ENCODE results near the gene CD247.

Gene CD247

GRCh38 chr1:167551362-167551761 lies 33.0 kb upstream of the CD247 start:
- Histone ChIP-seq H2BK120ac (ENCODE audit: insufficient read depth, low read length, poor library complexity) (no peak overlapping the region), H3K36me3 (ENCODE audit: control insufficient read depth in 1 of 2, insufficient read depth in 2 of 2, low read length in 2 of 2) (peaks cover 0 to 2% of the 10 kb centered on the region in 2 experiments), H3K4me1 (ENCODE audit: control insufficient read depth in 1 of 2, insufficient read depth in 2 of 2, low read length in 2 of 2) (peaks cover 7 to 29% of the 10 kb centered on the region in 2 experiments), H3K79me2 (ENCODE audit: control insufficient read depth, insufficient read depth, low read length, poor library complexity) (peaks cover 3% of the 10 kb centered on the region), H3K9ac (ENCODE audit: low read length) (no peak overlapping the region), H3K27ac (ENCODE audit: low read depth, low read length) (no peak overlapping the region), H3K4me3 (ENCODE audit: low read depth, low read length) (no peak overlapping the region), H3K4ac (ENCODE audit: low read depth, low read length) (no peak overlapping the region), H3K23ac (ENCODE audit: low read length) (no peak overlapping the region), H3K18ac (ENCODE audit: low read length) (no peak overlapping the region), H3K27me3 (ENCODE audit: insufficient read depth, low read length) (no peaks in the 10 kb centered on the region), H2AK5ac (ENCODE audit: low read length) (no peak overlapping the region), H4K91ac (ENCODE audit: low read depth, low read length) (no peak overlapping the region), H4K8ac (ENCODE audit: low read depth, low read length) (no peak overlapping the region), H3K4me2 (ENCODE audit: low read length) (no peak overlapping the region), H3K14ac (ENCODE audit: low read length) (no peak overlapping the region), H2BK5ac (ENCODE audit: low read depth, low read length, poor library complexity) (no peak overlapping the region), H3K79me1 (ENCODE audit: low read length) (peaks cover 6% of the 10 kb centered on the region), H2AFZ (ENCODE audit: insufficient read depth, low read length, poor library complexity) (no peak overlapping the region), H4K12ac (ENCODE audit: low read depth, low read length) (no peak overlapping the region), H2BK12ac (ENCODE audit: low read length) (no peak overlapping the region), H3K9me3 (ENCODE audit: insufficient read depth, low read depth, low read length) (no peaks in the 10 kb centered on the region)
- no peak for DNase-seq
- WGBS (ENCODE audit: extremely low coverage, insufficient coverage, insufficient read length) = no CpG with 5 or more reads among the region's 1 CpG

GRCh38 chr1:167548059-167548932 lies 30.0 kb upstream of the CD247 start:
- Histone ChIP-seq H4K8ac (ENCODE audit: low read depth, low read length) (no peak overlapping the region), H3K79me1 (ENCODE audit: low read length) (peaks cover 1% of the 10 kb centered on the region), H3K27ac (ENCODE audit: low read depth, low read length) (no peak overlapping the region), H3K36me3 (ENCODE audit: control insufficient read depth in 1 of 2, insufficient read depth in 2 of 2, low read length in 2 of 2) (peaks cover 4 to 15% of the 10 kb centered on the region in 2 experiments), H3K4me3 (ENCODE audit: low read depth, low read length) (no peak overlapping the region), H3K9me3 (ENCODE audit: insufficient read depth, low read depth, low read length) (no peaks in the 10 kb centered on the region), H3K18ac (ENCODE audit: low read length) (no peak overlapping the region), H4K12ac (ENCODE audit: low read depth, low read length) (no peak overlapping the region), H2AFZ (ENCODE audit: insufficient read depth, low read length, poor library complexity) (no peak overlapping the region), H3K27me3 (ENCODE audit: insufficient read depth, low read length) (no peaks in the 10 kb centered on the region), H3K14ac (ENCODE audit: low read length) (no peak overlapping the region), H3K4ac (ENCODE audit: low read depth, low read length) (no peak overlapping the region), H2BK5ac (ENCODE audit: low read depth, low read length, poor library complexity) (no peak overlapping the region), H2BK120ac (ENCODE audit: insufficient read depth, low read length, poor library complexity) (no peak overlapping the region), H3K4me1 (ENCODE audit: control insufficient read depth in 1 of 2, insufficient read depth in 2 of 2, low read length in 2 of 2) (peaks cover 9 to 24% of the 10 kb centered on the region in 2 experiments), H4K91ac (ENCODE audit: low read depth, low read length) (no peak overlapping the region), H3K4me2 (ENCODE audit: low read length) (no peak overlapping the region), H3K79me2 (ENCODE audit: control insufficient read depth, insufficient read depth, low read length, poor library complexity) (peaks cover 4% of the 10 kb centered on the region), H3K9ac (ENCODE audit: low read length) (no peak overlapping the region), H2BK12ac (ENCODE audit: low read length) (no peak overlapping the region), H3K23ac (ENCODE audit: low read length) (no peak overlapping the region), H2AK5ac (ENCODE audit: low read length) (no peak overlapping the region)
- WGBS (ENCODE audit: extremely low coverage, insufficient coverage, insufficient read length) = no CpG with 5 or more reads among the region's 5 CpGs
- DNase-seq = peak in 1 of 2 donors; percentile 49

GRCh38 chr1:167546935-167547334 lies 28.6 kb upstream of the CD247 start:
- Histone ChIP-seq H2BK12ac (ENCODE audit: low read length) (no peak overlapping the region), H3K27ac (ENCODE audit: low read depth, low read length) (no peak overlapping the region), H4K8ac (ENCODE audit: low read depth, low read length) (no peak overlapping the region), H3K9ac (ENCODE audit: low read length) (no peak overlapping the region), H2AK5ac (ENCODE audit: low read length) (no peak overlapping the region), H3K9me3 (ENCODE audit: insufficient read depth, low read depth, low read length) (no peaks in the 10 kb centered on the region), H3K4ac (ENCODE audit: low read depth, low read length) (no peak overlapping the region), H3K4me1 (ENCODE audit: control insufficient read depth in 1 of 2, insufficient read depth in 2 of 2, low read length in 2 of 2) (peaks cover 4 to 15% of the 10 kb centered on the region in 2 experiments), H2BK5ac (ENCODE audit: low read depth, low read length, poor library complexity) (no peak overlapping the region), H3K4me3 (ENCODE audit: low read depth, low read length) (no peak overlapping the region), H3K79me1 (ENCODE audit: low read length) (no peaks in the 10 kb centered on the region), H3K23ac (ENCODE audit: low read length) (no peak overlapping the region), H3K14ac (ENCODE audit: low read length) (no peak overlapping the region), H3K4me2 (ENCODE audit: low read length) (no peak overlapping the region), H3K18ac (ENCODE audit: low read length) (no peak overlapping the region), H4K91ac (ENCODE audit: low read depth, low read length) (no peak overlapping the region), H3K79me2 (ENCODE audit: control insufficient read depth, insufficient read depth, low read length, poor library complexity) (peaks cover 2% of the 10 kb centered on the region), H3K36me3 (ENCODE audit: control insufficient read depth in 1 of 2, insufficient read depth in 2 of 2, low read length in 2 of 2) (peaks cover 4 to 15% of the 10 kb centered on the region in 2 experiments), H2BK120ac (ENCODE audit: insufficient read depth, low read length, poor library complexity) (no peak overlapping the region), H4K12ac (ENCODE audit: low read depth, low read length) (no peak overlapping the region), H2AFZ (ENCODE audit: insufficient read depth, low read length, poor library complexity) (no peak overlapping the region), H3K27me3 (ENCODE audit: insufficient read depth, low read length) (no peaks in the 10 kb centered on the region)
- no CpG with 5 or more reads among the region's 1 CpG for WGBS (ENCODE audit: extremely low coverage, insufficient coverage, insufficient read length)
- no peak for DNase-seq

- DNase-seq = no peak
These were observed 27.0 kb upstream of the CD247 start for GRCh38 chr1:167545349-167545748.

More at GRCh38 chr1:167545349-167545748, 27.0 kb upstream of the CD247 start:
- Histone ChIP-seq H3K23ac (ENCODE audit: low read length) (no peak overlapping the region), H3K14ac (ENCODE audit: low read length) (no peak overlapping the region), H3K9ac (ENCODE audit: low read length) (no peak overlapping the region), H3K4ac (ENCODE audit: low read depth, low read length) (no peak overlapping the region), H3K9me3 (ENCODE audit: insufficient read depth, low read depth, low read length) (no peaks in the 10 kb centered on the region), H3K18ac (ENCODE audit: low read length) (no peak overlapping the region), H2AK5ac (ENCODE audit: low read length) (no peak overlapping the region), H2BK5ac (ENCODE audit: low read depth, low read length, poor library complexity) (no peak overlapping the region), H3K36me3 (ENCODE audit: control insufficient read depth in 1 of 2, insufficient read depth in 2 of 2, low read length in 2 of 2) (peaks cover 4 to 16% of the 10 kb centered on the region in 2 experiments), H3K4me1 (ENCODE audit: control insufficient read depth in 1 of 2, insufficient read depth in 2 of 2, low read length in 2 of 2) (peaks cover 4 to 6% of the 10 kb centered on the region in 2 experiments), H4K91ac (ENCODE audit: low read depth, low read length) (no peak overlapping the region), H3K79me1 (ENCODE audit: low read length) (no peaks in the 10 kb centered on the region), H2BK12ac (ENCODE audit: low read length) (no peak overlapping the region), H4K8ac (ENCODE audit: low read depth, low read length) (no peak overlapping the region), H2AFZ (ENCODE audit: insufficient read depth, low read length, poor library complexity) (no peak overlapping the region), H3K79me2 (ENCODE audit: control insufficient read depth, insufficient read depth, low read length, poor library complexity) (peaks cover 2% of the 10 kb centered on the region), H3K4me2 (ENCODE audit: low read length) (no peak overlapping the region), H2BK120ac (ENCODE audit: insufficient read depth, low read length, poor library complexity) (no peak overlapping the region), H3K27ac (ENCODE audit: low read depth, low read length) (no peak overlapping the region), H3K4me3 (ENCODE audit: low read depth, low read length) (no peak overlapping the region), H3K27me3 (ENCODE audit: insufficient read depth, low read length) (no peaks in the 10 kb centered on the region), H4K12ac (ENCODE audit: low read depth, low read length) (no peak overlapping the region)
- WGBS (ENCODE audit: extremely low coverage, insufficient coverage, insufficient read length) = no CpG with 5 or more reads among the region's 4 CpGs

All from trophoblast cell (in vitro differentiated cells and primary cell).